Activated CD4-positive, alpha-beta T cell treated with anti-CD3 and anti-CD28 coated beads, Interleukin-2, amount 50 U/mL, for 4 hours (primary cell): ENCODE results near the gene HOXD13.
A peak's percentile ranks its signal among the peaks of the same experiment; 100 is the strongest.

Experiments
- DNase-seq, 2 experiments: peaks; one replicate each; pipeline ENCODE4 v3.0.0-alpha.2; 2020

HOXD13 gene

GRCh38 chr2:176095421-176095820, 2.9 kb downstream of the HOXD13 start:
- DNase-seq, result no peak

GRCh38 chr2:176096243-176096985, 3.9 kb downstream of the HOXD13 start:
- DNase-seq, result no peak

GRCh38 chr2:176096986-176097819, 4.7 kb downstream of the HOXD13 start:
- DNase-seq, result peak; percentile 34 to 40

GRCh38 chr2:176097820-176098365, 5.4 kb downstream of the HOXD13 start:
- DNase-seq, result no peak

- no peak for DNase-seq
These were observed 6.0 kb downstream of the HOXD13 start for GRCh38 chr2:176098366-176099158.

- DNase-seq, result no peak
These were observed 6.7 kb downstream of the HOXD13 start for GRCh38 chr2:176099159-176099727.

GRCh38 chr2:176099728-176100546, 7.4 kb downstream of the HOXD13 start, which contains the start of gene HOXD12:
TSS of gene HOXD12 (plus strand) at chr2:176099795. CDS start at chr2:176099802, 7 bp downstream.
- DNase-seq, result no peak

GRCh38 chr2:176100547-176101140, 8.1 kb downstream of the HOXD13 start:
- no peak for DNase-seq

GRCh38 chr2:176101216-176101830, 8.8 kb downstream of the HOXD13 start:
- no peak for DNase-seq

GRCh38 chr2:176101842-176102241, 9.3 kb downstream of the HOXD13 start:
- DNase-seq, result no peak

GRCh38 chr2:176102309-176102866, 9.9 kb downstream of the HOXD13 start:
- DNase-seq, result no peak

- no peak for DNase-seq
These were observed 10.7 kb downstream of the HOXD13 start for GRCh38 chr2:176103194-176103593.

- no peak for DNase-seq
These were observed 11.3 kb downstream of the HOXD13 start for GRCh38 chr2:176103742-176104315.

GRCh38 chr2:176104316-176105077, 12.0 kb downstream of the HOXD13 start:
- DNase-seq, result no peak

- no peak for DNase-seq
These were observed 12.7 kb downstream of the HOXD13 start for GRCh38 chr2:176105078-176105729.

GRCh38 chr2:176105730-176106580, 13.4 kb downstream of the HOXD13 start:
- no peak for DNase-seq
